ENCODE data around the gene TMUB2.

Gene TMUB2

DNA sequence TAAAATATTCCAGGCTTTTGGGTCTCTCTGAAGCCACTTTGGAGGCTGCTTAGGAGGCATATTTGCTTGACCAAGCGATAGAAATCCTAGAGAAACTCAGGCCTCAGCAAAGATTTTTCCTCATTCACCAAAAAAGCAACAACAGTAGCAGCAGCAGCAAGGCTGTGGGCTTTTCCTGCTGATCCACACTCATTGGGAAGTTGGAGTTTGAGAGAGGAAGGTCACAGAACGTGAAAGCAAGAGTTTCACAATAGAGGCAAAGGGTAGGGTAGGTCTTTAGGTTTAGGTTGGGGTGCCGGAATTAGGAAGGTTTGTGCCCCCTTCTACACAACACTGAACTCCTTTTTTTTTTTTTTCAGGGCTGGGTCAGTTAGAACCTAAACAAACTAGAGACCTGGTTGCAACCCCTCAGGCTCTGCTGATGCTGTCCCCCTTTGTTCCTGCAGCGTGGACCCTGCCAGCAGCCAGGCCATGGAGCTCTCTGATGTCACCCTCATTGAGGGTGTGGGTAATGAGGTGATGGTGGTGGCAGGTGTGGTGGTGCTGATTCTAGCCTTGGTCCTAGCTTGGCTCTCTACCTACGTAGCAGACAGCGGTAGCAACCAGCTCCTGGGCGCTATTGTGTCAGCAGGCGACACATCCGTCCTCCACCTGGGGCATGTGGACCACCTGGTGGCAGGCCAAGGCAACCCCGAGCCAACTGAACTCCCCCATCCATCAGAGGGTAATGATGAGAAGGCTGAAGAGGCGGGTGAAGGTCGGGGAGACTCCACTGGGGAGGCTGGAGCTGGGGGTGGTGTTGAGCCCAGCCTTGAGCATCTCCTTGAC, 2.0 kb downstream of the TMUB2 start:
- Mint-ChIP-seq H3K36me3 (peaks cover 19 to 43% of the 10 kb centered on the region in 2 donors), H3K4me1 (peaks cover 27 to 45% of the 10 kb centered on the region in 2 donors)

DNA sequence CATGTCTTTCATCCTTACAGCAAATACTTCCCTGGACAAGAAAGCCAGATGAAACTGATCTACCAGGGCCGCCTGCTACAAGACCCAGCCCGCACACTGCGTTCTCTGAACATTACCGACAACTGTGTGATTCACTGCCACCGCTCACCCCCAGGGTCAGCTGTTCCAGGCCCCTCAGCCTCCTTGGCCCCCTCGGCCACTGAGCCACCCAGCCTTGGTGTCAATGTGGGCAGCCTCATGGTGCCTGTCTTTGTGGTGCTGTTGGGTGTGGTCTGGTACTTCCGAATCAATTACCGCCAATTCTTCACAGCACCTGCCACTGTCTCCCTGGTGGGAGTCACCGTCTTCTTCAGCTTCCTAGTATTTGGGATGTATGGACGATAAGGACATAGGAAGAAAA, 3.7 kb downstream of the TMUB2 start:
- Mint-ChIP-seq H3K4me1 (peaks cover 19 to 31% of the 10 kb centered on the region in 2 donors), H3K9me3 (no peaks in the 10 kb centered on the region), H3K27ac (peak overlapping the region; percentile 57), H3K27me3 (no peaks in the 10 kb centered on the region), H3K36me3 (peaks cover 23 to 51% of the 10 kb centered on the region in 2 donors), H3K4me3 (peak overlapping the region in 1 of 2 donors; percentile 14)
- DNase-seq (no peak), ATAC-seq (replicated peaks) (no peak)

More for the DNA sequence above, 2.0 kb downstream of the TMUB2 start:
- peak overlapping the region; percentile 46 to 99 for H3K4me3 Mint-ChIP-seq
- peak overlapping the region; percentile 99 for H3K27ac Mint-ChIP-seq
- no peaks in the 10 kb centered on the region for H3K9me3 Mint-ChIP-seq
- ATAC-seq (replicated peaks): no peak
- no peaks in the 10 kb centered on the region for H3K27me3 Mint-ChIP-seq
- DNase-seq: no peak

DNA sequence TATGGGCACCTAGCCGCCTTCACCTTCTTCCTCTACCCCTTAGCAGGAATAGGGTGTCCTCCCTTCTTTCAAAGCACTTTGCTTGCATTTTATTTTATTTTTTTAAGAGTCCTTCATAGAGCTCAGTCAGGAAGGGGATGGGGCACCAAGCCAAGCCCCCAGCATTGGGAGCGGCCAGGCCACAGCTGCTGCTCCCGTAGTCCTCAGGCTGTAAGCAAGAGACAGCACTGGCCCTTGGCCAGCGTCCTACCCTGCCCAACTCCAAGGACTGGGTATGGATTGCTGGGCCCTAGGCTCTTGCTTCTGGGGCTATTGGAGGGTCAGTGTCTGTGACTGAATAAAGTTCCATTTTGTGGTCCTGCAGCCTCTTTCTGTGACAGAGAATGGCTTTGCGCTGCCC, 4.6 kb downstream of the TMUB2 start:
- Mint-ChIP-seq H3K27me3 (no peaks in the 10 kb centered on the region), H3K36me3 (peaks cover 28 to 55% of the 10 kb centered on the region in 2 donors), H3K9me3 (no peaks in the 10 kb centered on the region), H3K4me3 (no peak overlapping the region), H3K4me1 (peaks cover 17 to 24% of the 10 kb centered on the region in 2 donors), H3K27ac (peak overlapping the region; percentile 85)
- DNase-seq (no peak), ATAC-seq (replicated peaks) (no peak)

DNA sequence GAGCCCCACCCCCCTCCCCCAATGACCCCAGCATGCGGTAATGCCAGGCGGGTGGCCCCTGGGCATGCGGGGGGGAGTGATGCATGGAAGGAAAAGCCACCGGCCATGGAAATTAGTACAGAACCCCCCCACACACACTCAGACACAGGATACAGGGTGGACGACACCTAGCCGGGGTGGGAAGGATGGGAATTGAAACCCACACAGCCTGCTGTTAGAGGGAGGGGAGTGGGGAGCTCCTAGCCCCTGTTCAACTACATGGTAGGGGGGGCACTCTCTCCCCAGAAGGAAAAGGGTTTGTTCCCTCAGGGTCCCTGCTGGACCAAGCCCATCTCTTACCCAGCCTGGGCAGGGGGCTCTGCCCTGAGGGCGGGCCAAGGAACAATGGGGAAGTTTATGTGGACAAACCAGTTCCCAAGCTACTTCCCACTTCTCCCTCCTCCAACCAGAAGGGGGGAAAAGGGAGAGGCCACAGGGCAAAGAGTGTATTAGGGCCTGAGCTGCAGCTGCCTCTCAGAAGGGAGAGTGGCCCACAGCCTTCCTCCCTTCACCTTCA, 5.2 kb downstream of the TMUB2 start:
- Mint-ChIP-seq H3K36me3 (peaks cover 32 to 59% of the 10 kb centered on the region in 2 donors), H3K9me3 (no peaks in the 10 kb centered on the region), H3K27ac (peak overlapping the region; percentile 85), H3K27me3 (no peaks in the 10 kb centered on the region), H3K4me3 (no peak overlapping the region), H3K4me1 (peaks cover 16 to 26% of the 10 kb centered on the region in 2 donors)
- ATAC-seq (replicated peaks) (no peak), DNase-seq (no peak)

DNA sequence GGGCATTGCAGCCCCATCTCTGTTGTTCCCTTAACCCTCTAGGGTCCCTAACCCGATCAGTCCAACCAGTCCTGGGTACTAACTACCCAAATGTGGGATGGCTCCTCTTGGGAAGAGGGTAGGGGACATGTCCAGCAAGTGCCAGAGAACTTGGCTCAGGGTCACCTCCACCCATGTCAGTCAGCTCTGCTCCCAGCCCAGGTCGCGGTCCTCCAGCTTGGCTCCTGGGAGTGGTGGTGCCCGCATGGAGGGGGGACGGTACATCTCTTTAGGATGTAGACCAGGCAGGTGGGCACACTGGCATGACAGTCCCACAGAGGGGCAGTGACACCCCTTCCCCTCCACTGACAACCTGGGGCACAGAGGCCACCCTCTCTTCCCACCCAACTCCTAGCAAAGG, 6.0 kb downstream of the TMUB2 start:
- peaks cover 38 to 65% of the 10 kb centered on the region in 2 donors for H3K36me3 Mint-ChIP-seq
- H3K27me3 Mint-ChIP-seq: no peaks in the 10 kb centered on the region
- no peak for ATAC-seq (replicated peaks)
- H3K27ac Mint-ChIP-seq: peak overlapping the region; percentile 90
- DNase-seq: no peak
- peaks cover 22 to 31% of the 10 kb centered on the region in 2 donors for H3K4me1 Mint-ChIP-seq
- H3K4me3 Mint-ChIP-seq: no peak overlapping the region
- no peaks in the 10 kb centered on the region for H3K9me3 Mint-ChIP-seq

DNA sequence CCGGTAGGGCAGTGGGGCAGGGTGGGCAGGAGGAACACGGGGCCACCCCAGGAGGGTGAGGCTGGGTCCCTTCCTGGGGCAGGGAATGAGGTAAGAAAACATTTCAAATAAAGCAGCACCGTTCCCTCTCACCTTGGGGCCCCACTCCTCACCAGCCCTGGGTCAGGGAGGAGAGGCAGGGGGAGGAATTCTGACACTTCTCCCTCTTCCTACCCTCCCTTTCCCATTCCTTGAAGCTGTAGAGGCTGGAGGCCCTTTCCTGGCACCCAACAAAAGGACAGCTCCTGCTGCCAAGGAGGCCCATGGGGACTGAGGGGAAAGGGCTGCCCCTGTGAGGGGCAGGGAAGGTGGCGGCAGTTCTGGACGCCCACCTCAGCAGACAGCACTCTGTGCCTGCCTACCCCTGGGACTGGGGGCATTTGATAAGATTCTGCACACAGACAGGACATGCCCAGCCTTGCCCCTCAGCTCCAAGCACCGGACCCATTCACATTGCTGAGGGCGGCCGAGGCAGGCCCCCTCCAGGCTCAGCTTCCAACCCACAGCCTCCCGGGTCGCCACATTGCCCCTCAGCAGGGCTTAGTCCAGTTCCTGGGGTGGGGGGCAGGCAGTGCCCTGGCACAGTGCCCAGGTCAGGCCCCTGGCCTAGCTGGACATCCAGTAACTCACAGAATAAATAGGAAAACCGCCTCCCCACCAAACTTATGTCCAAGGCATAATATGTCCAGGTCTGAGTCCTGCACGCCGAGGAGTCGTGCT, 6.7 kb downstream of the TMUB2 start:
- Mint-ChIP-seq H3K27me3 (no peaks in the 10 kb centered on the region), H3K9me3 (no peaks in the 10 kb centered on the region), H3K36me3 (peaks cover 44 to 68% of the 10 kb centered on the region in 2 donors), H3K27ac (peak overlapping the region; percentile 90), H3K4me1 (peaks cover 23 to 31% of the 10 kb centered on the region in 2 donors), H3K4me3 (no peak overlapping the region)
- no peak for DNase-seq
- no peak for ATAC-seq (replicated peaks)

DNA sequence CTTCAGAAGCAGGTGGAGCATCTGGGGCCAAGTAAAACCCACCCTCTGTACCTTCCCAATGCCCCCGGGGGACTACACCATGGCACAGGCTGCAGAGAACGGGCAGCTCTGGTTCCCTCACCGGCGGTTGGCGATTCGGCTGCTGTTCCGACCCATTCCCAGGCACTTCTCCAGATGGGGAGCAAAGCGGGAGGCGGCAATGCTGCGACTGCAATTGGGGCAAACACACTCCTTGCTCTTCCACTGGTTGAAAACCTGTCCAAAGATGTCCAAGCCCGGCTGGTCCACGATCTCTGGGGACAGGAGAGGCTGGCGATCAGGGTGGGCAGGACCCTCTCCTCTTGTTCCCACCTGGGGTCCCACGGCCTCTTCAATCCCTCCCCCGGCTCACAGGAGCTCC, 10.3 kb downstream of the TMUB2 start:
- H3K4me1 Mint-ChIP-seq: peaks cover 18 to 37% of the 10 kb centered on the region in 2 donors
- H3K27me3 Mint-ChIP-seq: no peaks in the 10 kb centered on the region
- H3K9me3 Mint-ChIP-seq: no peaks in the 10 kb centered on the region
- DNase-seq (no peak), ATAC-seq (replicated peaks) (no peak)
- peak overlapping the region; percentile 17 to 90 for H3K4me3 Mint-ChIP-seq
- H3K27ac Mint-ChIP-seq: no peak overlapping the region
- H3K36me3 Mint-ChIP-seq: peaks cover 33 to 46% of the 10 kb centered on the region in 2 donors

DNA sequence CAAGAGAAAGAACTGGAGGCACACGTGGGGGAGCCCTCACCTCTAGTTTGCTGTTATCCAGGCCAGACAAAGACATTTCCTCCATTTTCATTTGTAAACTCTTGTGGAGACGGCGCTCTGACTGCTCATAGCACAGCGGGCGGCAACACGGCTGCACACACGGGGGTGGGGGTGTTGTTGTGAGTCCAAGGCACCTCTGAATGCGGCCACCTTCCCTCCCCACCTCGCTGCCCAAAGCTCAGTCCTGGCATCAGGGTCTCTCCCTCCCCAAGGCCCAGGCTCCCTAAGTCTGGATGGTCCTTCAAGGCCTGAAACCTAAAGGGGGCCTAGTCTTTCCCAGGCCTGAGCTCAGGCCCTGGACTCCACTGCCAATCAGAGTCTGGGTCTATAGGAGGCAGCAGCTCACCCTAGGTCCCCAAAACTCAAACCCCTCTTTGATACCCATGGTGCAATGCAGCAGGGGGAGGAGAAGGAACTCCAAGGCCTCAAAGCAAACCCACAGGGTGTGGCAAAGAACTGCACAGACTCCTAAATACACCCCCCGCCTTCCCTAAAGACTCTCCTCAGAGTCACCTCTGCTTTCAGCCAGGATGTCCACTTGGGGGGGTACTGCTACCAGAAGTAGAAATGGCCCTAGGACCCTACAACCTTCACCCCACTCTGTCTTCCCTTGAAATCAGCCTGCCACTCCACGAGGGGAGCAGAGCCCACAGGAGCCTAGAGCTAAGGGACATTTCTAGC, 11.4 kb downstream of the TMUB2 start:
- H3K27ac Mint-ChIP-seq: peak overlapping the region; percentile 95
- H3K27me3 Mint-ChIP-seq: no peaks in the 10 kb centered on the region
- DNase-seq (peak; percentile 38), ATAC-seq (replicated peaks) (peak; percentile 17 to 28)
- H3K4me1 Mint-ChIP-seq: peaks cover 22 to 41% of the 10 kb centered on the region in 2 donors
- peaks cover 33 to 42% of the 10 kb centered on the region in 2 donors for H3K36me3 Mint-ChIP-seq
- H3K9me3 Mint-ChIP-seq: no peaks in the 10 kb centered on the region
- H3K4me3 Mint-ChIP-seq: peak overlapping the region; percentile 85 to 90

DNA sequence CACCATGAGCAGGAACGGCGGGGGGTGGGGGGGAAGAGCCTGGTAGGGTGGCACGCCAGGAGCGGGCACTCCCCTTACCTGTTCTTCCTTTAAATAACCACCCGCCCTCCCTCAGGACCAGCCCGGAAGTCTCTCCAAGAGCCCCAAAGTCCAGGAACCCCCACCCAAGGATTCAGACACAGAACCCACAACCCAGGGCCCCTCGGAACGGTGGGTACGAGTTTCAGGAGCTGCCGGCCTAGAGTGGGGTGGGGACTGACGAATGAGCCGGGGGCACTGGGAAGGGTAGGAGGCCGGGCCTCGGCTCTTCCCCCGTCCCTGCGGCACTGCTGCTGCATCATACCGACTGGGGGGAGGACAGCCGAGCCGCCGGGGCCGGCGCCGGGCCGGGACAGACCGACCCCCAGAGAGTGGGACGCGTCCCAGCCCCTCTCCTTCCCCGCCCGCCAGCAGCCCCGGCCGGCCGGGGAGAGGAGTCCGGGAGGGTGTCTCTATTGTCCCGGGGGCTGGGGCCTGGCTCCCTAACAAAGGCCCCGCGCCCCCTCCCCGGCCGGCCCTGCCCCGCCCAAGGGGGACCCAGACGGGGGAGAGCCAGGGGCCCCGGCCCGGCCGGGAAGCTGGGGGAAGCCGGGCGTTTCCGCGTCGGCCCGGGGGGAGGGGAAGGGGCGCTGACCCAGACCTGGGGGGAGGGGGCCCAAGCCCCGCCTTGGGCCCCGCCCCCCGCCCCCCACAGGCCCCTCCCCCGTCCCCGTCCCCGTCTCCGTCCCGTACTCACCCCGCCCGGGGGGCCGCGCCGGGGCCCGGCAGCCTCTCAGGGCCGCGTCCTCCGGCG, 12.2 kb downstream of the TMUB2 start:
- no peaks in the 10 kb centered on the region for H3K27me3 Mint-ChIP-seq
- H3K9me3 Mint-ChIP-seq: no peaks in the 10 kb centered on the region
- peak; percentile 44 for DNase-seq
- H3K36me3 Mint-ChIP-seq: peaks cover 29 to 38% of the 10 kb centered on the region in 2 donors
- peak overlapping the region; percentile 85 to 90 for H3K4me3 Mint-ChIP-seq
- peak; percentile 26 to 37 for ATAC-seq (replicated peaks)
- peaks cover 30 to 49% of the 10 kb centered on the region in 2 donors for H3K4me1 Mint-ChIP-seq
- peak overlapping the region; percentile 95 for H3K27ac Mint-ChIP-seq

DNA sequence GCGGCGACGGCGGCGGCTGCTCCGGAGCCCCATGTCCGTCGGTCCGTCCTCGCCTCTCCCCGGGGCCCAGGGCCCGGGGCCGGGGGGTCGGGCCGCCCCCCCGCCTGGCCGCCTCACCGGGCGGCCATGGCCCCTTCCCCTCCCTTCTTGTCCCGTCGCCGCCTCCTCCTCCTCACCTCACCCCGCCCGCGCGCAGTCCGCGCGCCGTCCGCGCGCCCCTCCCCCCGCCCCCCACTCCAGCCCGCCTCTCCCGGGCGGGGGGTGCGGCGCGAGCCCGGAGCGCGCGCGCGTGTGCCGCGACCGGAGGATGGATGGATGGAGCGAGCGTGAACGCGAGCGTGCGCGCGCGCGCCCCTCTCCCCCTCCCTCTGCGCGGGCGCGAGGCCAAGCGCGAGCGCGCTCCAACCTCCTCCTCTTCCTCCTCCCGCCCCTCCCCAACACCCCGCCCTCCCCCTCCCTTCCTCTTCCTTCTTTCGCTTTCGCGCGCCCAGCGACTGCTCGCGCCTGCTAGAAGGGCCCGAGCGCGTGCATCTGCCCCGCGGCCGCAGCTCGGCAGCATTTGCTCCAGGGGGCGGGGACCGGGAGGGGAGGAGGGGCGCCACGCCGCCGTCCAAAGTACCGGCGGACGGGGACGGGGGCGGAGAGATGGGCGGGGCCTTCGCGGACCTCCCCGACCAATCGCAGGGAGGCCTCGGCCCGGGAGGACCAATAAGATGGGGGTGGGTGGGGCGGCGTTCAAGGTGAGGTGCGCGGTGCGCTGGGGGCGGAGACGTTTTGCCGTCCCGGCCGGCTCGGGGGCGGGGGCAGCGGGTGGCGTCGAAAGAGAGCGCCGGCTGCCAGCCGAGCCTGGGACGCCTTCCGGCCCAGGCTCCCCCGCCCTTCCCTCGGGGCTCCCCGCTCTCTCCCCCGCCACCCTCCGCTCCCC, 13.0 kb downstream of the TMUB2 start, which contains the start of gene ATXN7L3:
Gene ATXN7L3, minus strand, starts transcription at position 332 of the 925 bp plus-strand sequence. CDS start 1,814 bp downstream, outside the sequence.
- Mint-ChIP-seq H3K36me3 (peaks cover 23 to 31% of the 10 kb centered on the region in 2 donors), H3K4me1 (peaks cover 35 to 57% of the 10 kb centered on the region in 2 donors), H3K27ac (peak within 1 kb of the TSS; percentile 99), H3K27me3 (no peaks in the 10 kb centered on the region), H3K4me3 (peak within 1 kb of the TSS; percentile 95 to 98), H3K9me3 (no peaks in the 10 kb centered on the region)
- DNase-seq: peak; percentile 98
- ATAC-seq (replicated peaks): peak; percentile 80 to 83

DNA sequence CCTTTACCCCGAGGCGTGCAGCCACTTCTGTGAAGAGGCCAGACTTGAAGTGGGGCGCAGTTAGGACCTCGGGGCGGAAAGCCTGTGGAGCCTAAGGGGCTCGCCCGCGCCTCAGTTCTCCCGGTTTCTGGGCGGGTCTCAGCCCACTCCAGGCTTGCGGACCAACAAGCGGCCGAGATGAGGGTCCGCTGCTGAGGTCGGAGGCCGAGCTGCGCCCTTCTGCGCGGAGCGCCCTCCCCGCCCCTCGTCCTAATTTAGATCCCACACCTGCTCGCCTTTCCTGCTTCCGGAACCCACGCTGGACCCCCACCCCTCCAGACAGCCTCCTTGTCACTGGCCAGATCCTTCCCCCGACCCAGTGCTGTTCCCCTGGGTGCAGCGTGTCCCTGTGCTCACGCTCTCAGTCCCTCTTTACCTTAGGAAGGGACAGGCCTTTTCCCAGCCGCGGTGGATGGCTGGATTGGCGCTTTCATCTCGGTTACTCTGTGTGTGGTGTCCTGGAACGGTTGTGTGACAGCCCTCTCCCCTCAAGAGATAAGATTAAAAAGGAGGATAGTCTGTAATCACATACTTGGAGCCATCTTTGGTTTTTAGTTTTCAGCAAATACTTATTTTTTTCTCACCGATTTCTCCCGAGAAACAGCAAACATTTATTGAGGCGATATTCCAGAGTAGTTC, 13.8 kb downstream of the TMUB2 start:
- Mint-ChIP-seq H3K9me3 (no peaks in the 10 kb centered on the region), H3K4me1 (peaks cover 35 to 57% of the 10 kb centered on the region in 2 donors), H3K4me3 (peak overlapping the region; percentile 95 to 98), H3K27me3 (no peaks in the 10 kb centered on the region), H3K36me3 (peaks cover 19 to 26% of the 10 kb centered on the region in 2 donors), H3K27ac (peak overlapping the region; percentile 99)
- ATAC-seq (replicated peaks): peak in 1 of 2 donors; percentile 2
- DNase-seq: no peak

DNA sequence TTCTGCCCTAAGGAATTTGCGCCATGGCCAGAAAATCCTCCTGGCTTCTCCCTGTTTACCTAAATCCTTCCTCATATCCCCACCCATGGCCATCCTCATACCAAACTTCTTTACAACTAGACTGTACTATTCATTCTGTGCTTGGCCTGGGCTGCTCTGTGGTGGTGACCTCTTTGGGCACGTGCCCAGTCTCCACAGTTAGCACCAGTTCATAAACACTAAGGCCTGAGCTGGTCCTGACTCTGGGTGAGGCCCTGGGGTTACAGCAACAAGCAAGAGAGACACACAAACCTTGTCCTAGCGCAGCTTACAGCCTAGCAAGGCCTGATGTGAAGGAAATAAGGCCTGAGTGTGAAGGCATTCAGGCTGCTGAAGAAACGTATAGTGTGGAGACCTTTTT, 16.0 kb downstream of the TMUB2 start:
- H3K27me3 Mint-ChIP-seq: no peaks in the 10 kb centered on the region
- H3K36me3 Mint-ChIP-seq: peaks cover 16 to 27% of the 10 kb centered on the region in 2 donors
- ATAC-seq (replicated peaks) (no peak), DNase-seq (no peak)
- H3K4me3 Mint-ChIP-seq: no peak overlapping the region
- no peaks in the 10 kb centered on the region for H3K9me3 Mint-ChIP-seq
- H3K27ac Mint-ChIP-seq: peak overlapping the region; percentile 7
- H3K4me1 Mint-ChIP-seq: peaks cover 32 to 52% of the 10 kb centered on the region in 2 donors

Data from stimulated activated naive B cell treated with anti-CD40 and anti-IgM and Interleukin-4, amounts not matched to agents 10 μg/mL and 1 μg/mL and 100 μg/mL, for 72 hours (primary cell).